Measurements from ENCODE around the gene TLNRD1. TPM values are rescaled to one million over a fixed set of nuclear protein-coding genes. Genes with fewer than 3 reads are reported as not detected.

TLNRD1 gene
- total RNA-seq, 2 donors from 2014 or later: 34.0 to 51.1 TPM

GRCh38 chr15:81032818-81033217 is 32.1 kb downstream of the TLNRD1 start:
- Histone ChIP-seq H3K4me1 (ENCODE audit: control insufficient read depth in 1 of 2, low read depth in 2 of 2) (no peaks in the 10 kb centered on the region), H3K4me3 (no peak overlapping the region), H3K27me3 (replicated peaks; ENCODE audit: insufficient read depth) (no peaks in the 10 kb centered on the region), H3K36me3 (no peaks in the 10 kb centered on the region), H3K9me3 (no peaks in the 10 kb centered on the region), H3K27ac (no peak overlapping the region)
- ATAC-seq (ENCODE audit: insufficient number of reproducible peaks, low FRiP score, low read depth) (no peak), DNase-seq (ENCODE audit: low spot score) (no peak)
- TF ChIP-seq CTCF (IDR thresholded peaks at IDR 0.05): no peak

- no peaks in the 10 kb centered on the region for H3K9me3 ChIP-seq
- no peaks in the 10 kb centered on the region for H3K27me3 ChIP-seq (replicated peaks; ENCODE audit: insufficient read depth)
- no peak overlapping the region for H3K4me3 ChIP-seq
- no peak for ATAC-seq (ENCODE audit: insufficient number of reproducible peaks, low FRiP score, low read depth)
- no peak for TF ChIP-seq CTCF (IDR thresholded peaks at IDR 0.05)
- no peak for DNase-seq (ENCODE audit: low spot score)
- no peak overlapping the region for H3K27ac ChIP-seq
- H3K4me1 ChIP-seq (ENCODE audit: control insufficient read depth in 1 of 2, low read depth in 2 of 2): no peaks in the 10 kb centered on the region
- no peaks in the 10 kb centered on the region for H3K36me3 ChIP-seq
Observed at GRCh38 chr15:81033508-81033907, 32.8 kb downstream of the TLNRD1 start.

- H3K27me3 ChIP-seq (replicated peaks; ENCODE audit: insufficient read depth): no peaks in the 10 kb centered on the region
- H3K27ac ChIP-seq: no peak overlapping the region
- no peaks in the 10 kb centered on the region for H3K4me1 ChIP-seq (ENCODE audit: control insufficient read depth in 1 of 2, low read depth in 2 of 2)
- H3K36me3 ChIP-seq: no peaks in the 10 kb centered on the region
- no peak overlapping the region for H3K4me3 ChIP-seq
- TF ChIP-seq CTCF (IDR thresholded peaks at IDR 0.05): no peak
- DNase-seq (ENCODE audit: low spot score) (no peak), ATAC-seq (ENCODE audit: insufficient number of reproducible peaks, low FRiP score, low read depth) (no peak)
- no peaks in the 10 kb centered on the region for H3K9me3 ChIP-seq
Observed at GRCh38 chr15:81037952-81038743, 37.4 kb downstream of the TLNRD1 start.

- no peak for TF ChIP-seq CTCF (IDR thresholded peaks at IDR 0.05)
- Histone ChIP-seq H3K4me3 (no peak overlapping the region), H3K27ac (no peak overlapping the region), H3K9me3 (no peaks in the 10 kb centered on the region), H3K27me3 (replicated peaks; ENCODE audit: insufficient read depth) (no peaks in the 10 kb centered on the region), H3K4me1 (ENCODE audit: control insufficient read depth in 1 of 2, low read depth in 2 of 2) (no peaks in the 10 kb centered on the region), H3K36me3 (no peaks in the 10 kb centered on the region)
- DNase-seq (ENCODE audit: low spot score): no peak
- no peak for ATAC-seq (ENCODE audit: insufficient number of reproducible peaks, low FRiP score, low read depth)
Observed at GRCh38 chr15:81038975-81039607, 38.4 kb downstream of the TLNRD1 start.

GRCh38 chr15:81040757-81041156 is 40.0 kb downstream of the TLNRD1 start:
- ATAC-seq (ENCODE audit: insufficient number of reproducible peaks, low FRiP score, low read depth) (no peak), DNase-seq (ENCODE audit: low spot score) (no peak)
- no peak for TF ChIP-seq CTCF (IDR thresholded peaks at IDR 0.05)
- Histone ChIP-seq H3K4me1 (ENCODE audit: control insufficient read depth in 1 of 2, low read depth in 2 of 2) (no peaks in the 10 kb centered on the region), H3K27me3 (replicated peaks; ENCODE audit: insufficient read depth) (no peaks in the 10 kb centered on the region), H3K36me3 (no peaks in the 10 kb centered on the region), H3K9me3 (no peaks in the 10 kb centered on the region), H3K4me3 (no peak overlapping the region), H3K27ac (no peak overlapping the region)

Measured in thoracic aorta (tissue), 2 donors.